ENCODE data around the gene DLG2. TPM values are rescaled to one million over a fixed set of nuclear protein-coding genes. Genes with fewer than 3 reads are reported as not detected.

The DLG2 gene
- total and polyA plus RNA-seq, 9 of the 15 experiments (the other 6 are each of a cell fraction or from before 2014, with no cell fraction given) = 0.52 to 1.6 (median 0.95) TPM

GRCh38 chr11:84345027-84345426 lies 1282.1 kb downstream of the DLG2 start:
- BruUV-seq (replicated peaks) = no TSS peak
- DNase-seq (ENCODE audit: extremely low read depth in 1 of 4, low spot score in 3 of 4) = no peak
- POLR2A ChIA-PET = no interaction called here
- TF ChIP-seq ZC3H4 (CRISPR knock-in tag; IDR thresholded peaks at IDR 0.05; ENCODE audit: borderline replicate concordance) (no peak), MAFG (tag; conservative IDR thresholded peaks at IDR 0.05) (0 out of 2 replicates have a peak, but pooled peaks have one; percentile 14), ZNF316 (IDR thresholded peaks at IDR 0.05) (0 out of 2 replicates have a peak, but pooled peaks have one; percentile 14), FOXO4 (CRISPR knock-in tag; IDR thresholded peaks at IDR 0.05) (no peak)
- intact Hi-C loops (cut with micrococcal nuclease) (no loop called here), in situ Hi-C loops (cut with MboI) (no loop called here)
- Histone ChIP-seq H3K27me3 (ENCODE audit: control insufficient read depth in 2 of 2, insufficient read depth in 2 of 2, low read length in 2 of 2) (no peaks in the 10 kb centered on the region), H3K79me2 (ENCODE audit: control insufficient read depth, insufficient read depth, low read length) (no peaks in the 10 kb centered on the region), H2AFZ (ENCODE audit: low read depth, low read length) (no peak overlapping the region), H3K9ac (ENCODE audit: insufficient read depth in 1 of 2, low read depth in 2 of 2, low read length in 2 of 2) (no peak overlapping the region), H3K9me1 (ENCODE audit: control insufficient read depth, insufficient read depth, low read length) (no peaks in the 10 kb centered on the region), H3K27ac (ENCODE audit: extremely low read depth, low read depth, low read length) (no peak overlapping the region), H3K9me3 (replicated peaks; ENCODE audit: control insufficient read depth, insufficient read depth, low read depth, low read length) (0 out of 2 replicates have a peak, but pooled peaks cover 3% of the 10 kb centered on the region), H4K20me1 (replicated peaks; ENCODE audit: control insufficient read depth, insufficient read depth, low read length) (no peaks in the 10 kb centered on the region), H3K4me3 (no peak overlapping the region), H3K4me1 (replicated peaks in 1 of 2; ENCODE audit: control insufficient read depth in 2 of 2, insufficient read depth in 2 of 2, low read length in 2 of 2) (no peaks in the 10 kb centered on the region), H3K4me2 (ENCODE audit: insufficient read depth, low read length) (no peak overlapping the region), H3K36me3 (ENCODE audit: control insufficient read depth, insufficient read depth, low read length) (no peaks in the 10 kb centered on the region)
- no peak for ATAC-seq
- no peak for FAIRE-seq
- 0% methylated on average over 3 of the region's 3 CpGs for WGBS (ENCODE audit: insufficient coverage, low coverage, missing lambda C conversion rate)
- CTCF ChIA-PET (ENCODE audit: low intra/inter-chr PET ratio) = no interaction called here

DNA sequence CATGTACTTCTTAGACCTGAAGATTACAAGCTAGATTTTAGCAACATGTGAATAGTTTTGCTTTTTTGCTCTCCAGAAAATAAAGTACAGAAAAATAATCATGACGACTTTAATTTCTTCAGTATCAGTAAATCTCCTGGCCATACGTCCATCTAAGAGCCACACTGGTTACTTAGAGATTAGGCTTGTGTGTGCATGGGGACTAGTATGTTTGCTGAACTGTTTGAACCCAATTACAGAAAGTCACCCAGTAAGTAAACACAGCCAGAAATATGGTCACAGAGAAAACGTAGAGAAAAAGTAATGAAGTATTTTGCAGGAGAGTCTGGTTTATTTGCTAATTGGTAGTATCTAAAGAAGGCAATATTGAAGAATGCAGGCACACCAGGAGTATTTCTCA lies 1287.3 kb downstream of the DLG2 start:
- Histone ChIP-seq H3K27ac (ENCODE audit: extremely low read depth, low read depth, low read length) (no peak overlapping the region), H3K9me3 (replicated peaks; ENCODE audit: control insufficient read depth, insufficient read depth, low read depth, low read length) (no peaks in the 10 kb centered on the region), H3K27me3 (ENCODE audit: control insufficient read depth in 2 of 2, insufficient read depth in 2 of 2, low read length in 2 of 2) (no peaks in the 10 kb centered on the region), H4K20me1 (replicated peaks; ENCODE audit: control insufficient read depth, insufficient read depth, low read length) (no peaks in the 10 kb centered on the region), H3K4me2 (ENCODE audit: insufficient read depth, low read length) (no peak overlapping the region), H3K36me3 (ENCODE audit: control insufficient read depth, insufficient read depth, low read length) (no peaks in the 10 kb centered on the region), H3K4me1 (replicated peaks in 1 of 2; ENCODE audit: control insufficient read depth in 2 of 2, insufficient read depth in 2 of 2, low read length in 2 of 2) (no peaks in the 10 kb centered on the region), H3K9ac (ENCODE audit: insufficient read depth in 1 of 2, low read depth in 2 of 2, low read length in 2 of 2) (no peak overlapping the region), H3K9me1 (ENCODE audit: control insufficient read depth, insufficient read depth, low read length) (no peaks in the 10 kb centered on the region), H3K4me3 (no peak overlapping the region), H2AFZ (ENCODE audit: low read depth, low read length) (no peak overlapping the region), H3K79me2 (ENCODE audit: control insufficient read depth, insufficient read depth, low read length) (no peaks in the 10 kb centered on the region)
- CTCF ChIA-PET (ENCODE audit: low intra/inter-chr PET ratio) = no interaction called here
- intact Hi-C loops (cut with micrococcal nuclease) (no loop called here), in situ Hi-C loops (cut with MboI) (no loop called here)
- DNase-seq (ENCODE audit: extremely low read depth in 1 of 4, low spot score in 3 of 4) (no peak), FAIRE-seq (no peak), ATAC-seq (no peak)
- BruUV-seq (replicated peaks) = no TSS peak
- POLR2A ChIA-PET = no interaction called here
- WGBS (ENCODE audit: insufficient coverage, low coverage, missing lambda C conversion rate) = 0% methylated on average over 3 of the region's 3 CpGs
- TF ChIP-seq NR4A1 (CRISPR knock-in tag; IDR thresholded peaks at IDR 0.05) = no peak
- TF ChIP-seq NR4A1 (tag; IDR thresholded peaks at IDR 0.05) = no peak
- TF ChIP-seq NR2C2 (CRISPR knock-in tag; IDR thresholded peaks at IDR 0.05) = no peak
- no peak for TF ChIP-seq NR2C2 (tag; IDR thresholded peaks at IDR 0.05)
- no peak for TF ChIP-seq SETDB1 (IDR thresholded peaks at IDR 0.05; ENCODE audit: low read length)
- TF ChIP-seq HCFC1 (IDR thresholded peaks at IDR 0.05; ENCODE audit: low read depth, low read length) = no peak
- no peak for TF ChIP-seq ZNF133 (CRISPR knock-in tag; IDR thresholded peaks at IDR 0.05)
- TF ChIP-seq CBX2 (IDR thresholded peaks at IDR 0.05; ENCODE audit: insufficient read depth, low read length, poor library complexity, severe bottlenecking) = no peak
- TF ChIP-seq, protein P1, sequence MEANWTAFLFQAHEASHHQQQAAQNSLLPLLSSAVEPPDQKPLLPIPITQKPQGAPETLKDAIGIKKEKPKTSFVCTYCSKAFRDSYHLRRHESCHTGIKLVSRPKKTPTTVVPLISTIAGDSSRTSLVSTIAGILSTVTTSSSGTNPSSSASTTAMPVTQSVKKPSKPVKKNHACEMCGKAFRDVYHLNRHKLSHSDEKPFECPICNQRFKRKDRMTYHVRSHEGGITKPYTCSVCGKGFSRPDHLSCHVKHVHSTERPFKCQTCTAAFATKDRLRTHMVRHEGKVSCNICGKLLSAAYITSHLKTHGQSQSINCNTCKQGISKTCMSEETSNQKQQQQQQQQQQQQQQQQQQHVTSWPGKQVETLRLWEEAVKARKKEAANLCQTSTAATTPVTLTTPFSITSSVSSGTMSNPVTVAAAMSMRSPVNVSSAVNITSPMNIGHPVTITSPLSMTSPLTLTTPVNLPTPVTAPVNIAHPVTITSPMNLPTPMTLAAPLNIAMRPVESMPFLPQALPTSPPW (CRISPR knock-in tag; IDR thresholded peaks at IDR 0.05) = no peak
- TF ChIP-seq BRD9 (IDR thresholded peaks at IDR 0.05; ENCODE audit: low read depth, partially characterized antibody) = no peak
- no peak for TF ChIP-seq ZNF274 (IDR thresholded peaks at IDR 0.05; ENCODE audit: borderline replicate concordance, low read depth, low read length)
- no peak for TF ChIP-seq ZNF232 (CRISPR knock-in tag; IDR thresholded peaks at IDR 0.05)
- no peak for TF ChIP-seq NCOA4 (IDR thresholded peaks at IDR 0.05; ENCODE audit: partially characterized antibody)

Data from K562 (cell line).